Hypothalamus (tissue), 51 donors: ENCODE measurements around the gene BRD2.
"Not testable (repeated sequence)": the region's sequence is repeated elsewhere in the genome, so short reads cannot be mapped to it uniquely, and the experiment has no call there.

Experiments
- DNase-seq, 51 donors: peaks; one replicate each; lab custom pipeline; 2025; lab: John Stamatoyannopoulos, UW

BRD2 gene

DNA sequence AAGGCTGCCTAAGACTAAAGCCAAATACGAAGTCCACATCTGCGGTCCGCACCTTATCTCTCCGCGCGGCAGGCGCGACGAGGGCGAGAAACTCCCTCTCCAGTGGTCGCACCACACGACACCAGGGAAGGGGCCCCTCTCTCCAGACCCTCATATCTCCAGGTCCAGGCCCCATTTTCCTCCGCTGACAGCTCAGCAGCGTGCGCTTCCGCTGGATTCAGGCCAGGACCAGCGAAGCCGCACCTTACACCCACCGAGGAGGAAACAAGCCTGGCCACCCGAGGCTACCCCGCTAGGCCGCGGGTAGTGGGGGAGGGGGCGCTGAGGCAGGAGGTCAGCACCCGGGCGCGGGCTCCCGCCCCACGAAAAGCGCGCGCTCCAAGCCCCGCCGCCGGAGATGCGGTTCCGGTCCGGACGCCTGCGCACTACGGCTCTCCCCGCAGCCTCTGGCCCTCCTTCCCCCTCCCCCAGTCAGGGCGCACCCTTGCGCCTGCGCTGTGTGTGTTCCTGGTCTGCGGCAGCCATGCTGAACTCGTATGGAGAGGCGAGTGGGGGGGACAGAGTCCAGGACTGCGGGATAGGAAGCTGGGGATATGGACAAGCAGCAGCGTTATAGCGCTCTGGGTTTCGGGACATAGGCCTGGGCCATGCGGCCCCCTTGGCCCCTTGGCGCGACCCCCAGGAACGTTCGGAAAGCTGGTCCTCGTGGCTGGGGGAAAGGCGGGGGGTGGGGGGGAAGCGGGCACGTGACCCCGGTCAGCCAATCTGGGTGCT, at the start of gene BRD2:
Gene BRD2 (plus strand): TSS at position 502 of the 774 bp plus-strand sequence. CDS start 4,305 bp downstream, outside the sequence.
- peak; percentile 83 to 100 (median 95) for DNase-seq

DNA sequence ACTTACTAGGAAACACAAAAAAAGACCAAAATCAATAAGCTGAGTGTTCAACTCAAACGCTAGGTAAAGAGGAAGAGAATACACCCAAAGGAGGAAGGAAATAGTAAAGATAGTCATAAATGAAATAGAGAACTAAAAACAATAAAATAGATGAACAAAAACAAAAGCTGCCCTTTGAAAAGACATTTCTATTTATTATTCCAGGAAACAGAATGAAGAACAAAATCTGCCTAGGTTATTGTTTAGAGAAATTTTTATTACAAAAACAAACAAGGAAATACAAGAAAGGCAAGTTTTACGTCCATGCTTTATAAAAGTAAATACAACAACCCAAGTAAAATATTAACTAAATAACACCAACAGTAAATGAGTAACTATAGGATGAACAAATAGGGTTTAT, 47.7 kb upstream of the BRD2 start:
- no peak for DNase-seq

DNA sequence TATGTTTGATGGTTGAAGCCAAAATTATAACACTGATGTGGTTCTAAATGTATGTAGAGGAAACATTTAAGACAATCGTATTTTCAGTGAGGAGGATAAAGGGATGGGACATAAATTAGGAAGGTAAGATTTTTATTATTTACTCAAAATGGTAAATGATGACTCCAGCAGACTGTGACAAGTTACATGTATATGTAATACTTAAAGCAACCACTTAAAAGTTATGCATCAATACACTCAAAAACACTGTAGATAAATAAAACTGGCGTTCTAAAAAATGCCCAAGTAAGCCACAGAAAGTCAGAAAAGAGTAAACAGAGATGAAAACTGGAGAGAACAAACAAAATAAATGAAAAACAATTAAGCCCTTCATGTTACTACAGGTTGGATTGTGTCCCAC, 46.3 kb upstream of the BRD2 start:
- no peak for DNase-seq

DNA sequence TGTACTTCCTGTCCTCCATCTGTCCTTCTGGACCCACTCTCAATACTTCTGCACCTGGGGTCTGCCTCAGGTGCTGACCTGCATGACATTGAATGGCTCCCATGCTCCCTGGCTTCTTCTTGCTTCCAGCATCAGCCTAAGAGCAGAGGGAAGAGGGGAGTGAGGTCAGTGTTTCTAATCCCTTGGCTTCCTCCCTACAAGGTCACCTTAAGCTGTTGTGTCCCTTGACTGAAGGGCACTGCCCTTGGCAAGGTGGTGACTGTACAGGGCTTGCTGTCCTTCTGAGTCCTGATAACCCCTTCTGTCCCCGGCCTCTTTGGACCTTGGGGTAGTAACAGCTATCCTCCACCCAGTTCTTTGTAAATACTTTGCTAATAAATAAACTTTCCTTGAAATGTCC, 37.2 kb upstream of the BRD2 start:
- no peak for DNase-seq

GRCh38 chr6:32932132-32932868, 36.1 kb upstream of the BRD2 start:
- no peak for DNase-seq

DNA sequence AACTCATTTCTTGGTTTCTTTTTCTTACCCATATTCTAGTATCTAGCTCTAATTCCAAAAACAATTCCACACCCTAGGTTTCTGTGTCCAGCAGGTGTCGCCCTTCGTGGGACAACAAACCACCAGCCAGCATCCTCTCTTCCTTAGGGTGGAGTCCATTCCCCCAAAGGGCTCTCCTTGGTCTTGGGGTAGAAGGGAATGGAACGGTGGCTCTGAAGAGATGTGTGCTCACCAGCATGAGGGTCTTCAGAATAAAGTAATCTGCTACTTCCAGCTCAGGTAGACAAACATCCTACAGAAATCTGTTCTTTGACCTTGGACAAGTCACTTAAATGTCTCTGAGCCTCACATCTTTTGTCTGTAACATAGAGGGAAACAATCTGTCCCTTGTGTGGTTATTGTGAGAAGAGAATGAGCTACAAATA, 34.7 kb upstream of the BRD2 start:
- DNase-seq: peak in 34 of 51 donors; percentile 8 to 77 (median 50)

GRCh38 chr6:32935551-32936238, 32.7 kb upstream of the BRD2 start:
- no peak for DNase-seq

- no peak for DNase-seq
Measured at GRCh38 chr6:32936239-32937152, 31.9 kb upstream of the BRD2 start.

DNA sequence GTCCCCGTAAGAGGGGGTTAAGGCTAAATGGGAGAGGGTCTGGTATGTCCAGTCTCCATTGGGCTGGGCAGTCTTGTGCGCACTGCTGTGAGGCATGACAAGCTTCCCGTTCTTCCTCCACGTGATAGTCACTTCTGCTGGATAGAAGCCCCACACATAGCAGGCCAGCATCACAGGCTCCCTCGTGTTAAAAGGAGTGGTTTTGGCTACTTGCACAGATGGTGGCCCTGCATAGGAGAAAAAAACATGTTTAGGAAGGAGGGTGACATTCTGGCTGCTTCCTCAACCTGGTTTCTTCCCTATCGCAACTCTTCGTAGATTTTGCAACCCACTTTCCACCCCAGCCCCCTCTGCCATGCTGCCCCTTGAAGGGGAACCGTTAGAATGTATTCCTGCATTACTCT, 31.2 kb upstream of the BRD2 start:
- DNase-seq: peak in 7 of 51 donors; percentile 6 to 30 (median 17)

DNA sequence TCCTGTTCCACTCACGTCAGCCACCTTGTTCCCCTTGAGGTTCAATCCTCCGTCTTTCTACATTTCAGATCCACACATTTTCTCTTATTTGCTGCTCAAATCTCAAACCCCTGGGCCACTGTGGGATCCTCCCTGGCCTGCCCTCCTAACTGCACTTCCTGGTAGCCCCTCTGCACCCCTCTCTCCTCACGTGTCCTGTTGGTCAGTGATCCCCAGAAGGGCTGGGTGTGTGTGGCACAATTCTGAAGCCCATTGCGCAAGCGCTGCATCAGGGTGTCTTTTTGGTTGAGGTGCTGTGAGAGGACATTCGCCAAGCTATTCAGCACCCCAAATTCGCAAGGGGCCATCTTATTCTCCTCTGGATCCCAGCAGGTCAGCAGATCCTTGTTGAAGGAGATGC, 29.9 kb upstream of the BRD2 start:
- no peak for DNase-seq

DNA sequence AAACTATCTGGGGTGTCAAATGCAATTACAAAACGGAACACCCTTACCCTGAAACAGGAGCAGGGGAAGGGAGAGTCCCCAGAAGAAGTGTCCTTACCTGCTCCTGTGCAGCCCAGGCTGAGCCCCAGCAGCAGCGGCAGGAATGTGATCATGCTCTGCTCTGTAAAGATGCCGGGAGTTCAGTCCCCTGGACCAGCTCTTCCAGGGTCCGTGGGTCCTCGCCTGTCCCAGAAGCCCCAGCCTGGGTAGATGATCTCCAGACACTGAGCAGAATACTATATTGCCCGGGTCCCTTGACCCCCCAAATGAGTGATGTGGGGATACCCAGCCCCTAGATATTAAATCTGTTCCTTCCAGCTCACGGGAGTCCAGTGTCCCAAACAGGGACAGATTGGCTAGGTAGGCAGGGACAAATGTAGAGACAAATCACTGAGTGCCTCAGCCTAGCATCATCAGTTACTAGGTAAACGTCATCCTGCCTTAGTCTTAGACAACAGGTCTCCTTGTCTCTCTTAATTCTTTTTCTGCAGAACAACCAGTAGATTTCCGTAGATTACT, 27.7 kb upstream of the BRD2 start, which contains the start of gene HLA-DMB:
Gene HLA-DMB (minus strand): TSS at position 373 of the 558 bp plus-strand sequence. CDS start 221 bp downstream, at position 152.
- DNase-seq: peak in 26 of 51 donors; percentile 5 to 59 (median 38)

DNA sequence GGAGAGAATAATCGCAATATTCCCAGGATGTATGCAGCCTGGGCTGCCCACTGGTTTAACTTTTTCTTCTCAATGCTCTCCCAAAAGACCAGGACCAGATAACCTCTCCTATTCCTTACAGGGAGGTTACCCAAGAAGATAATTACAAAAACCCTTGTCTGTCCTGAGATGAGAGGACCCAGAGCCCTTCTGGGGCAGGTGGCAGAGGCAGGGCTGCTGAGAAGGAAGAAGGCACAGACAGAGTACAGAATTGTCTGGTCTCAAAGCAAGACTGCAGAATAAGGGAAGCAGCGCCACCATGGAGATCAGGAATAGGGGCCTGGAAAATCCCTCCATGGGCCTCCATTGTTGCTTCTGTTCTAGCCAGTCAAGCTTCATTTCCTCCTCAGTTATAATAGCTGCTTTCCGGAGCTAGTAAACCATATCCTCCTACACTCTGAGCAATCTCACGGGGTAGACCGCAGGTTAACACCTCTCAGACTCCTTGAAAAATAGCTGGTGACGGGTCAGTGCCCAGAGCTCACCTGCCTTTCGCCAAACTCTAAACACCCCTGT, 27.1 kb upstream of the BRD2 start:
- no peak for DNase-seq

GRCh38 chr6:32942555-32943123, 25.8 kb upstream of the BRD2 start:
- DNase-seq: not testable (repeated sequence)

GRCh38 chr6:32943864-32944649, 24.3 kb upstream of the BRD2 start:
- DNase-seq: peak in 4 of 51 donors; percentile 3 to 38 (median 14)

DNA sequence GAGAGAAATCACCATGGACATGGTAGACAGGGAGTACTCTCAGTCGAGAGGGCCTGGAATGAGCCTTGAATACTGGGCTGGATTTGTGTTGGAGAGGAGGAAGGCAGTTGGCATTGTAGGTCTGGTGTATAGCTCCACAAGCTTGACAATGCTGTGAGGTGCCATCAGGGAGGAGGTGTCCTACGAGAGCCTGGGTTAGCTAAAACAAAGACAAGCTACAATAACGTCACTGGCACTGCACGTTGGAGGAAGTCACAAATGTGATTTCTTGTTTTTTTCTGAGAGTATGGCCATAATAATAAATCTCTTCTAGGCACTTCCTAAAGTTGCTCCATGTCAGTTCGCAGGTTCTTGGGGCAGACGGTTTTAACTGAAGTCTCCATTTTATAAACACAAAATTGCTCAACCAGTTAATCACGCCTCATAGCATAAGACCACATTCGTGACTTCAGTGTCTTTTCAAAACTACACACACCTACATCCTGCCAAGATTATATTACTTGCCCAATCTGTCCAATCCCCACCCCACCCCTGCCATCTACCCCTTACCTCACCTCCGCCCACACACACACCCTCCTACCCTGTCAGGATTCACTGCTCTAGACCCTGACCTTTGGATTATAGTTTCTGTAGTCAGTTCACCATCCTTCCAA, 23.2 kb upstream of the BRD2 start:
- DNase-seq: no peak

DNA sequence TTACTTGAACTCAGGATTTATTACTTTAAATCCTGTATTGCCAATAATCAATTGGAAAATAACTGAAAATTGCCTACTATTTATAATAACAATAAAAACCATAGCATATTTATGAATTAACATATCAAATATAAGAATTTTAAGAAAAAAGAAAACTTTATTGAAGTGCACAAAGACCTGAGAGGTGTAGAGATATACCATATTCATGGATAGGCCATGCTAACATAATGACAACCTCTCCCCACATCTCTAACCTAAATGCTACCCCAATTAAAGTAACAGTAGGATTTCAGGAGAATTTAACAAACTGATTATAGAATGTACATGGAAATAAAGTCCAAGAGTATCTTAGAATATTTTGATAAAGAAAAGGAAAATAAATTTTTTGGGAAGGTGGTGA, 22.4 kb upstream of the BRD2 start:
- DNase-seq: no peak

DNA sequence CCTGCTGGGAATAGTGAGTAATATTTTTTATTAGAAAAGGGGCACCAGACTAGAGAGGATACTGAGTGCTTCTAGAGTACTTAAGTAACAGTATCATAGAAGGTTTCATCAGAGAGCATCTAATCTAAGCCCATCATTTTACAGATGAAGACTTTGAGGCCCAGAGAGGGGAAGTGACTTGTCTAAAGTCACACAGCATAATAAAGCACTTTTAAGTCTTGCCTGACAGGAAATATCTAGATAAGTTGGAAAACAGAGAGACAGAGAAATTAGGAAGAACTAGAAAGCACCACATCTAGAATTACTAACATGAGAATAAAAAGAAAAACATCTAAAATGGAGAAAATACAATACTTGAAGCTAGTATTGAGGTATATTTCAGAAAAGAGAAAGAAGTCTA, 21.5 kb upstream of the BRD2 start:
- DNase-seq: no peak
